ENCODE data around the gene CKAP2.
"Not testable (repeated sequence)": the region's sequence is repeated elsewhere in the genome, so short reads cannot be mapped to it uniquely, and the experiment has no call there.

Gene CKAP2

DNA sequence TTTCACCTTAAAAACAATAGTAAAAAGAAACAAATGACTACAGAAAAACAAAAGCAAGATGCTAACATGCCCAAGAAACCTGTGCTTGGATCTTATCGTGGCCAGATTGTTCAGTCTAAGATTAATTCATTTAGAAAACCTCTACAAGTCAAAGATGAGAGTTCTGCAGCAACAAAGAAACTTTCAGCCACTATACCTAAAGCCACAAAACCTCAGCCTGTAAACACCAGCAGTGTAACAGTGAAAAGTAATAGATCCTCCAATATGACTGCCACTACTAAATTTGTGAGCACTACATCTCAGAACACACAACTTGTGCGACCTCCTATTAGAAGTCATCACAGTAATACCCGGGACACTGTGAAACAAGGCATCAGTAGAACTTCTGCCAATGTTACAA, 6.0 kb downstream of the CKAP2 start:
- CTCF ChIA-PET: no interaction called here
- TF ChIP-seq, protein P1, sequence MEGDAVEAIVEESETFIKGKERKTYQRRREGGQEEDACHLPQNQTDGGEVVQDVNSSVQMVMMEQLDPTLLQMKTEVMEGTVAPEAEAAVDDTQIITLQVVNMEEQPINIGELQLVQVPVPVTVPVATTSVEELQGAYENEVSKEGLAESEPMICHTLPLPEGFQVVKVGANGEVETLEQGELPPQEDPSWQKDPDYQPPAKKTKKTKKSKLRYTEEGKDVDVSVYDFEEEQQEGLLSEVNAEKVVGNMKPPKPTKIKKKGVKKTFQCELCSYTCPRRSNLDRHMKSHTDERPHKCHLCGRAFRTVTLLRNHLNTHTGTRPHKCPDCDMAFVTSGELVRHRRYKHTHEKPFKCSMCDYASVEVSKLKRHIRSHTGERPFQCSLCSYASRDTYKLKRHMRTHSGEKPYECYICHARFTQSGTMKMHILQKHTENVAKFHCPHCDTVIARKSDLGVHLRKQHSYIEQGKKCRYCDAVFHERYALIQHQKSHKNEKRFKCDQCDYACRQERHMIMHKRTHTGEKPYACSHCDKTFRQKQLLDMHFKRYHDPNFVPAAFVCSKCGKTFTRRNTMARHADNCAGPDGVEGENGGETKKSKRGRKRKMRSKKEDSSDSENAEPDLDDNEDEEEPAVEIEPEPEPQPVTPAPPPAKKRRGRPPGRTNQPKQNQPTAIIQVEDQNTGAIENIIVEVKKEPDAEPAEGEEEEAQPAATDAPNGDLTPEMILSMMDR (conservative IDR thresholded peaks at IDR 0.05; ENCODE audit: low read depth): no peak

DNA sequence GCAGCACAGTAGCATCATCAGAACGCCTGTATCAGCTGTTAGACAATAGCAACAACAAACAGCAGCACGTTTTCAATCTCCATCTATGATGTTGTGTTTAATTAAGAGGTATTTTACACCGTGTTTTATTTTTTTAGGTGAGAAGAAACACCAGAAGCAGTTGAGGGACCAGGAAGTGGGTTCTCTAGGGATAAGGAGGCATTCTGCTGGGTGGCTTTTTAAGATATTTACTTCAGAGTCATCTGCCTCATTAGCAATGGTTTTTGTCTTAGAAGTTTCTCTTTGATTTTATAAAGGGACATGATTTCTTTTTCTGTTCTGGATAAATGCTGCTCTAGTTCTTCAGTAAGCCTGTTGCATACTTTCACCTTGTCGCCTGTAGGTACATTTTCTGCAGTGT, 8.2 kb downstream of the CKAP2 start:
- TF ChIP-seq, protein P1 (conservative IDR thresholded peaks at IDR 0.05; ENCODE audit: low read depth): no peak
- no peak overlapping the region for H3K27ac ChIP-seq
- CTCF ChIA-PET: no interaction called here
- POLR2A ChIA-PET (ENCODE audit: low non-redundant PET): no interaction called here
- DNase-seq (ENCODE audit: low spot score): no peak

More for the DNA sequence above, 6.0 kb downstream of the CKAP2 start:
- H3K27ac ChIP-seq: no peak overlapping the region
- DNase-seq (ENCODE audit: low spot score): no peak
- POLR2A ChIA-PET (ENCODE audit: low non-redundant PET): no interaction called here

DNA sequence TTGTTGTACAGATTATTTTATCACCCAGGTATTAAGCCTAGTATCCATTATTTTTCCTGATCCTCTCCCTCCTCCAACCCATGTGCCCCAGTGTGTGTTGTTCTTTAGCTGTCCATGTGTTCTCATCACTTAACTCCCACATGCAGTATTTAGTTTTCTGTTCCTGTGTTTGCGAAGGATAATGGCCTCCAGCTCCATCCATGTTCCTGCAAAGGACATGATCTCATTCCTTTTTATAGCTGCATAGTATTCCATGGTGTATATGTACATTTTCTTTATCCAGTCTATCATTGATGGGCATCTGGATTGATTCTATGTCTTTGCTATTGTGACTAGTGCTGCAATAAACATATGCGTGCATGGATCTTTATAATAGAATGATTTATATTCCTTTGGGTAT, 13.2 kb downstream of the CKAP2 start:
- H3K27ac ChIP-seq; DNase-seq (ENCODE audit: low spot score); POLR2A ChIA-PET (ENCODE audit: low non-redundant PET); CTCF ChIA-PET: not testable (repeated sequence)

DNA sequence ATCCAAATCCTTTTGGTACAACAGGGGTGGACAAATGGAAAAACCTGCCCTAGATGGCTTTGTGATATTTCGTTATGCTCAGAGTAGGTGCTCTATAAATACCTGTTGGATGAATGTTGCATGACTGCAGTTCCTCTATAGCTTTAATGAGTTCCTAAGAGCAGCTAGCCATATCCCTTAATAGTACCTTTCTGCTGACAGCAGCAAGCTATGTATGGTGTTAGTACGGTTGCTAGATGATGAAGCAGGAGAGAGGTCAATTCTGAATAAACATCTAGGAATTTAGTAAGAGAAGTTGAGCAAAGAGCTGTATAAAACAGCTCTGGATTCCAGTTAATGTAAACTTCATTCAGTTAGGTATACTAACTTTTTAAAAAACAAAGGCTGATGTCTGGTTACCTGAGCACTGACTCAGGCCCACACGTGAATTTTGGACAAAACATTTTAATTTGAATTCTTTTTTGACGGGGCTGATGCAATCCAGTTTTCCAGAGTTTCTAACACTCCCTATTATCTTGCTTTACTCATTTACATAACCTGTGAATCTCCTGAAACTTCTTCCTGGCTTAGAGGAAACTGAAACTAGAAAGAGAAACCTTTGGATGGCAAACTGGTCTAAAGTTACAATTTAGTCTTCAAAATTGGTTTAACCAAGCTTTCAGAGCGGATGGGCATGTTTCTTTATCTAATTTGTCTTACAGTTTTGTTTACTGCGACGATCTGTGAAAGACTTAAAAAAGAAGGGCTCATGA, 25.6 kb downstream of the CKAP2 start:
- H3K27ac ChIP-seq; CTCF ChIA-PET; POLR2A ChIA-PET (ENCODE audit: low non-redundant PET); DNase-seq (ENCODE audit: low spot score): not testable (repeated sequence)

DNA sequence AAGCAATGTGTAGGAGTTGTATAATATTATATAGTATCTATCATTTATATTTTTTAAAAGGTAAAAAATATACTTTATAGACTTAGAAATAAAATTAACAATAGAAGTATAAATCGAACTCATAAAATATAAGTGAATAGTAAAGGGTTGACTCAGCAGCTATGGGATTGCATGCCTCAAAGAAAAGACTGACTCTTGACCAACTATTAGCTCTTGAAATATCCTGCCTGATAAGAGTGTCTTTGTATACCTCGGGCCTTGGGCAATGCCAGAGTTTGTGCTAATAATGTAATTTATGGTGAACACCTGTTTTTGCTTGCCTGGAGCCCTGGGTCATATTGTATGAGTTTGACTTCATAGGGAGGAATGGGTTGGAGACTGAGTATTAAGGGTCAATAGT, 31.8 kb downstream of the CKAP2 start:
- H3K27ac ChIP-seq; DNase-seq (ENCODE audit: low spot score); POLR2A ChIA-PET (ENCODE audit: low non-redundant PET): not testable (repeated sequence)
- CTCF ChIA-PET: interaction anchor here (0.6 kb wide), 1 partner anchor 143 kb away, joined by 5 read pairs; no protein-coding TSS in a partner anchor

DNA sequence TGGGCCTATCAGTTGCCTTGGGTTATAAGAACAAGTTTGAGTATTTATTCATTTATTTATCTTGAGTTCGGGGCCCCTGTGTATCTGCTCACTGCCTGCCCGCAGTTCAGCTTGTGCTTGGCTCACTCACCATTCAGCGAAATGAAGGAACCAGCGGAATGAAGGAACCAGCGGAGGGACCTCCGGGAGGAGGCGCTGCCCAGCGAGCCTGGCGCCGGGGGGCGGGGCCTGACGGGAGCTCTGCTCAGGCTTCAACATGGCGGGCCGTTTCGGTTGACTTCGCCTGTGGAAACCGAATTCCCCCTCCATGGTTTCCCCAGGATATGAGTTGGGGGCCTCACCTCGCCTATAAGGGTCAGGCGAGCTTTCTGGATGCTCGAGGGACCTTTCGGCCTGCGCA, 33.5 kb downstream of the CKAP2 start:
- POLR2A ChIA-PET (ENCODE audit: low non-redundant PET); DNase-seq (ENCODE audit: low spot score); CTCF ChIA-PET; H3K27ac ChIP-seq: not testable (repeated sequence)

DNA sequence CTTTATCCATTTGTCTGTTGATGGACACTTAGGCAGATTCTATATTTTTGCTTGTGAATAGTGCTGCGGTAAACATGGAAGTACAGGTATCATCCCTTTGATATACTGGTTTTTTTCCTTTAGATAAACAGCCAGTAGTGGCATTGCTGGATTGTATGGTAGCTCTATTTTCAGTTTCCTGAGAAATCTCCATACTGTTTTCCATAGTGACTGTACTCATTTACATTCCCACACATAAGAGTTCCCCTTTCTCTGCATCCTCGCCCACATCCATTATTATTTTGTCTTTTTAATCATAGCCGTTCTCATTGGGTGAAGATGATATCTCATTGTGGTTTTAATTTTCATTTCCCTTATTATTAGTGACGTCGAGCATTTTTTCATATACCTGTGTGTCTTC, 35.7 kb downstream of the CKAP2 start:
- CTCF ChIA-PET; POLR2A ChIA-PET (ENCODE audit: low non-redundant PET); DNase-seq (ENCODE audit: low spot score); H3K27ac ChIP-seq: not testable (repeated sequence)

DNA sequence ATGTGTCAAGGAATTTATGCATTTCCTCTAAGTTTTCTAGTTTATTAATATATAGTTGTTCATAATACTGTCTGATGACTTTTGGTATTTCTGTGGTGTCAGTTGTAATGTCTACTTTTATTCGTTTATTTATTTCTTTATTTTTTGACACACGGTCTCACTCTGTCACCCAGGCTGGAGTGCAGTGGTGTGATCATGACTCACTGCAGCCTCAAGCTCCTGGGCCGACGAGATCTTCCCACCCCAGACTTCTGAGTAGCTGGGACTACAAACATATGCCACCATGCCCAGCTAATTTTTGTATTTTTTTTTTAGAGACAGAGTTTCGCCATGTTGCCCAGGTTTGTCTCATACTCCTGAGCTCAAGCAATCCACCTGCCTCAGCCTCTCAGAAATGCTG, 39.0 kb downstream of the CKAP2 start:
- CTCF ChIA-PET; H3K27ac ChIP-seq; DNase-seq (ENCODE audit: low spot score); POLR2A ChIA-PET (ENCODE audit: low non-redundant PET): not testable (repeated sequence)

DNA sequence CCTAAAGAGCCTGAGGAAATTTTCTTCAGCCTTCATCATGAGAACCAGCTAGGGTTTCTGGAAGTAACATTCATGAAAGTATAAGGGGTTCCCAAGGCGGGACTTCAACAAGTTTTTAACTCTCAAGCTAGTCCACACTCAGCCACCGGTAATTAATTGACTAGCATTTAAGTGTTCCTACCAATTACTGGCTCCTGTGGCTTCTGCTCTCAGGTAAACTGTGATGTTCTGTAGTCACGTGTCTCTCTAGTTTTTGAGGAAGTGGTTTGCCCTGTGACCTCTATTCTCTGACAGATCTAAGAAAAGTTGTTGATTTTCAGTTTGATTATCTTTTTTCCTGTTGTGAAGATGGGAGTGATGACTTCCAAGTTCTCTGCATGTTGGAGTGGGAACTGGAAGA, 42.7 kb downstream of the CKAP2 start:
- CTCF ChIA-PET; POLR2A ChIA-PET (ENCODE audit: low non-redundant PET); DNase-seq (ENCODE audit: low spot score); H3K27ac ChIP-seq: not testable (repeated sequence)

DNA sequence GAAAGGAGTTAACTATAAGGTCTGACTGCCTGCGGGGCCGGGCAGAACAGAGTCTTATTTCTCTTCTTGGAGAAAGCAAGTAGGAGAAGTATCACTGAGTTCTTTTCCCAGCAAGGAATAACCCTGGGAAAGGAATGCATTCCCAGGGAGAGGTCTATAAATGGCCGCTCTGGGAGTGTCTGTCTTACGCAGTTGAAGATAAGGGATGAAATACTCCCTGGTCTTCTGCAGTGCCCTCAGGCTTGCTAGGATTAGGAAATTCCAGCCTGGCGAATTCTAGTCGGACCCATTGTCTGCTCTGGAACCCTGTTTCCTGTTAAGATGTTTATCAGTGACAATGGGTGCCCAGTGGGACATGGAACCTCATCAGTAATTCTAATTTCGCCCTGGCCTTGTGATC, 47.0 kb downstream of the CKAP2 start:
- POLR2A ChIA-PET (ENCODE audit: low non-redundant PET); CTCF ChIA-PET; H3K27ac ChIP-seq; DNase-seq (ENCODE audit: low spot score): not testable (repeated sequence)

DNA sequence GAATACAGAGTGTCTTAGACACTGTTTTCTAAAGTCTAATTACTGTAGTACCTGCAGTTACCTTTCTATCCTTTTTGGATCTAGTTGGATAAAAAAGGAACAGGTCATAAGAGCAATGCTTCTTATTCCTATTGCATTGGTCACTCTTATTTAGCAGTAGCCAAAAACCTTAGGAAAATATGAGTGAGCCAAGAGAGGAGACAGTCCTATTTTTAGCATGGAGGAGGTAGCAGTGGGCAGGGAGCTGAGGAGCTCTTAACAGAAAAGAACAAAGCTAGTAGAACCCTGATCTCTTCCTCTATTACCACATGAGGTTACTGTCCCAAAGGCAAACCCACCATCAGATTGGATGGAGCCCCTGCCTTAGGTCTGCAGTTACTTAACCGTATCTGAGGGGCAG, 50.6 kb downstream of the CKAP2 start:
- DNase-seq (ENCODE audit: low spot score); POLR2A ChIA-PET (ENCODE audit: low non-redundant PET); CTCF ChIA-PET; H3K27ac ChIP-seq: not testable (repeated sequence)

DNA sequence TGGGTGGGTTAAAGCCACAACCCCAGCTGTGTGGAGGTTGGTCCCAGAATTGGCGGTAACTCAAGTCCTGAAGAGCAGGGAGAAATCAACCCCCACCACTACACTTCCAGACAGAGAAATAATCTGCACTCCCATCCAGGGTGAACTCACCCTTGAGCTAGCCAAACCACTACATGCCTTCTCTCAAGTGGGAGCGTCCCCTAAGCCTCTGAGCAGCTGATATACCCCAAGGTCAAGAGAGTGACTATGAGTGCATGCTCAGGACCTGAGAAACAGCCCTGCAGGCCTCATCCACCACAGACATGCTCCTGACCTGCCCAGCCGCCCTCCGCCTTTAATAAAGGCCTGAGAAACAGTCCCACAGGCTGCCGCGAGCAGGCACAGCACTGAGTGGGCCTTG, 54.3 kb downstream of the CKAP2 start:
- POLR2A ChIA-PET (ENCODE audit: low non-redundant PET); CTCF ChIA-PET; DNase-seq (ENCODE audit: low spot score); H3K27ac ChIP-seq: not testable (repeated sequence)

DNA sequence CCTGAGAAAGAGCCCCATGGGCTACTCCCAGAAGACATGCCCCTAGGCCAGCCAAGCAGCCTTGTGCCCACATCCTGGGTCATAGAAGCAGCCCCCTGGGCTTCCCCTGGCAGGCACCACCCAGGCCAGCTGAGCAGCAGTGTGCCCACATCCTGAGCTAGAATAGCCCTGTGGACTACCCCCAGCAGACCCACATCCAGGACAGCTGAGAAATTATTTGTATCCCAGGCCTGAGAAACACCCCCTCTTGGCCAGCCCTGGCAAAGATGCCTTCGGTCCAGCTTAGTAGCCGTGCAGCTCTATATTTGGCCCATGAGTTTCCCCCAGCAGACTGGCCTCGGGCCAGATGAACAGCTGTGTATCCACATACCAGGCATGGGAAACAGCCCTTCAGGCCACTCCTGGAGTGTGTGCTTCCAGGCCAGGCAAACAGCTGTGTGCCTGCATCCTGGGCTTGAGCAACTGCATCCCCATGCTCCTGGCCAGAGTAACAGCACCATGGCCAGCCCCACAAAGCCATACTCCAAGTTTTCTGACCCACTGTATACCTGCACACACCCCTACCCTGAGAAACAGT, 55.0 kb downstream of the CKAP2 start:
- H3K27ac ChIP-seq; POLR2A ChIA-PET (ENCODE audit: low non-redundant PET); CTCF ChIA-PET; DNase-seq (ENCODE audit: low spot score): not testable (repeated sequence)

DNA sequence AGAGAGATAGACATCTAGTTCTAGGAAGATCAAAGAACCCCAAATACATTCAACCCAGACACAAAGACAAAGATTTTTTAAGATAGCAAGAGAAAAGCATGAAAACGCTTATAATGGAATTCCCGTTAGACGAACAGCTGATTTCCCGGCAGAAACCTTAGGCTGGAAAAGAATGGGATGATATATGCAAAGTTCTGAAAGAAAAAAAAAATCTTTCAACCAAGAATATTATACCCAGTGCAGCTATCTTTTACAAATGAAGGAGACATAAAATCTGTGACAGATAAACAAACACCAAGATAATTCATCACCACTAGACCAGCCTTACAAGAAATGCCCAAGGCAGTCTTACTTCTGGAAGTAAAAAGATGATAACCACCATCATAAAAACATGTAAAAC, 56.3 kb downstream of the CKAP2 start:
- DNase-seq (ENCODE audit: low spot score); CTCF ChIA-PET; POLR2A ChIA-PET (ENCODE audit: low non-redundant PET); H3K27ac ChIP-seq: not testable (repeated sequence)

DNA sequence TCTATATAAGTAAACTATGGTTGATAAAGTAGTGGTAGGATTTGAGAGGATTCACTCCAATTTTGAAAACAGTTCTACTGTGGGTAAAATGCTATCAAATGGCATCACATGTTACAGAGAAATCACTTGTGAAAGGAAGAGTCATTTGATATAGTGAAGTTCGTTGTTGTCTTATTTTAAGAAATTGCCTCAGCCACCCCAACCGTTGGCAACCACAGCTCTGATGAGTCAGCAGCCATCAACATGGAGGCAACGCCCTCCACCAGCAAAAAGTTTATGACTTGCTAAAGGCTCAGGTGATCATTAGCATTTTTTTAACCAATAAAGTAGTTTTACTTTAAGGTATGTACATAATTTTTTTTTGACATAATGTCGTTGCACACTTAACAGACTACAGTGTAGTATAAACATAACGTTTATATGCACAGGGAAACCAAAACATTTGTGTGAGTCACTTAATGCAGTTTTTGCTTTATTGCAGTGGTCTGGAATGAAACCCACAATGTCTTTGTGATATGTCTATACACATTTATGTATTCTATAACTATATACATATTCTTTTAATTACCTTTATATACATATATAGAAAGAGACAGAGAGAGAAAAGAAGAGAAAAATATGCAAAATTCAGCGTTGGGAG, 58.8 kb downstream of the CKAP2 start:
- POLR2A ChIA-PET (ENCODE audit: low non-redundant PET); CTCF ChIA-PET; H3K27ac ChIP-seq; DNase-seq (ENCODE audit: low spot score): not testable (repeated sequence)

DNA sequence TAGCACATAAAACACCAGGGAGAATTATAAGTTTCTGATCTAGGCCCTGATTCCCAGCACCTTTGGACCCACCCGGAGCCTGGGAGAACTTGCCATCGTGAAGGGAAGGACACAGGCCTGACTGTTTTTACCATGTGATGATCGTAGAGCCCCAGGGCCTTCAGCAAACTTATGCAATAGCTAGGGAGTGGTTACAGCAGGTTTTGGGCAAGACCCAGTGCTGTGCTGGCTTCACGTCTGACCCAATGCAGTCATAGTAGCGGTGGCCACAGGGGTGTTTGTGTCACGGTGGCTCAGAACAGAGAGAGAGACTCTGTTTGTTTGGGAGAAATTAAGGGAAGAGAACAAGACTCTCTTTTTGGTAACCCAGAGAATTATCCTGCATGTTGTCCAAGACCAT, 68.0 kb downstream of the CKAP2 start:
- DNase-seq (ENCODE audit: low spot score); POLR2A ChIA-PET (ENCODE audit: low non-redundant PET); CTCF ChIA-PET; H3K27ac ChIP-seq: not testable (repeated sequence)

All from RWPE1 (cell line).